Skin epidermis (tissue), 12 donors: ENCODE results near the gene TAS2R20.
A peak's percentile ranks its signal among the peaks of the same experiment; 100 is the strongest.
"Not testable (repeated sequence)": the region's sequence is repeated elsewhere in the genome, so short reads cannot be mapped to it uniquely, and the experiment has no call there.

Experiments
- H3K27ac ChIP-seq, 21 experiments: fragments of 200-600 bp; sonication (generic) in 11 of 21; one replicate each; pipeline ENCODE4 v1.5.0; 2020; ENCODE audit warnings: mild to moderate bottlenecking in 3 of 21, inconsistent platforms in 2 of 21, moderate library complexity in 2 of 21
- H3K4me3 ChIP-seq, 7 experiments: fragments of 200-600 bp; sonication (generic) in 2 of 7; one replicate each; pipeline ENCODE4 v1.5.0; 2020; ENCODE audit warnings: inconsistent platforms in 2 of 7, mild to moderate bottlenecking in 2 of 7, moderate library complexity in 1 of 7

Gene TAS2R20, protein sequence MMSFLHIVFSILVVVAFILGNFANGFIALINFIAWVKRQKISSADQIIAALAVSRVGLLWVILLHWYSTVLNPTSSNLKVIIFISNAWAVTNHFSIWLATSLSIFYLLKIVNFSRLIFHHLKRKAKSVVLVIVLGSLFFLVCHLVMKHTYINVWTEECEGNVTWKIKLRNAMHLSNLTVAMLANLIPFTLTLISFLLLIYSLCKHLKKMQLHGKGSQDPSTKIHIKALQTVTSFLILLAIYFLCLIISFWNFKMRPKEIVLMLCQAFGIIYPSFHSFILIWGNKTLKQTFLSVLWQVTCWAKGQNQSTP

GRCh38 chr12:10998204-10998603 lies at the start of gene TAS2R20:
TAS2R20 (minus strand) TSS chr12:10998304; CDS start chr12:10997875, 429 bp downstream.
- Histone ChIP-seq H3K4me3 (no peak within 1 kb of the TSS), H3K27ac (no peak within 1 kb of the TSS)

DNA sequence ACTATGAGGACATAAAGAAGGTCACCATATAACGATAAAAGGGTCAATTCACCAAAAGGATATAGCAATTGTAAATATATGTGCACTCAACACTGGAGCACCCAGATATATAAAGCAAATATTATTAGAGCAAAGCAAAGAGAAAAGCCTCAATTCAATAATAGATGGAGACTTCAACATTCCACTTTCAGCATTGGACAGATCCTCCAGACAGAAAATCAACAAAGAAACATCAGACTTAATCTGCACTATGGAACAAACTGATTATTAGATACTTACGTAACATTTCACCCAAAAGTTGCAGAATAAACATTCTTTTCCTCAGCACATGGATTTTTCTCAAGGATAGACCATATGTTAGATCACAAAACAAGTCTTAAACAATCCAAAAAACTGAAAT lies 43.3 kb upstream of the TAS2R20 start:
- H3K4me3 ChIP-seq, result not testable (repeated sequence)

GRCh38 chr12:11040162-11040561 lies 42.1 kb upstream of the TAS2R20 start:
- Histone ChIP-seq H3K27ac (no peak overlapping the region), H3K4me3 (no peak overlapping the region)

More for the DNA sequence above, 43.3 kb upstream of the TAS2R20 start:
- H3K27ac ChIP-seq, result not testable (repeated sequence)

DNA sequence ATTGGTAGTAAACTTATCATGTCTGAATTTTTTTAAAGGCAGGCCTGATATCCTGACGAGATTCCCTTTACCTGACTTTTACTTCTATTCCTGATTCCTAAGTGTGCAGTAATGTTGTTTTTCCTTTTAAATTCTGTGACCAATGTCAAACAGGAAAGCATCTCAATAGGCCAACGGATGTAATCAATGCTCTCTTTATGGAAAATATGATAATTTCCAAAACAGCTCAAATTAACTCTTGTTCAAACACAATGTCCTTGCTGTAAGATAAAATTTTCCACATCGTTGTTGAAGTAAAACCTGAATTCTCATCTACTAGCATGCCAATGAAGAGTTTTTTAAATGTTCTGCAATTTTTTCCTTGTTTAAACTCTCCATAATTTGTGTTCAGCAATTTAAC lies 41.1 kb upstream of the TAS2R20 start:
- Histone ChIP-seq H3K4me3 (no peak overlapping the region), H3K27ac (no peak overlapping the region)

DNA sequence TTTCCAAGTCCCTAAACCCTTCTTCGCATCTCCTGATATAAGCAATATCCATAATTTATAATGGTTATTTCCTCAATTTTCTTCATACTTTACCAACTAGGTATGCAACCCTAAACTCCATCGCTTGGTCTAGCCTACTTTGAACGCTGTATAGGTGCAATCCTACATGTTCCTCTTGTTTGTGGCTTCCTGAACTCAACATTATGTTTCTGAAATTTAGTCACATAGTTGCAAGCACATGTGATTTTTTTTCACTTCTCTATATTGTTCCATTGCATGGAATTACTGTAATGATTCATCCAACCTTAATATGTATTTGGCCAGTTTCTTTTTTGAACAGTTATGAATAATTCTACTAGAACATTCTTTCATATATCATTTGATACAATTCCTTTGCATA lies 35.9 kb upstream of the TAS2R20 start:
- H3K4me3 ChIP-seq, H3K27ac ChIP-seq: not testable (repeated sequence)

- H3K4me3 ChIP-seq, result no peak within 1 kb of the TSS
- H3K27ac ChIP-seq, result no peak within 1 kb of the TSS
These were observed 33.2 kb upstream of the TAS2R20 start, which contains the start of gene TAS2R31 for GRCh38 chr12:11031307-11031706. TAS2R31 (minus strand) TSS chr12:11031407; CDS start chr12:11031335, 72 bp downstream.

DNA sequence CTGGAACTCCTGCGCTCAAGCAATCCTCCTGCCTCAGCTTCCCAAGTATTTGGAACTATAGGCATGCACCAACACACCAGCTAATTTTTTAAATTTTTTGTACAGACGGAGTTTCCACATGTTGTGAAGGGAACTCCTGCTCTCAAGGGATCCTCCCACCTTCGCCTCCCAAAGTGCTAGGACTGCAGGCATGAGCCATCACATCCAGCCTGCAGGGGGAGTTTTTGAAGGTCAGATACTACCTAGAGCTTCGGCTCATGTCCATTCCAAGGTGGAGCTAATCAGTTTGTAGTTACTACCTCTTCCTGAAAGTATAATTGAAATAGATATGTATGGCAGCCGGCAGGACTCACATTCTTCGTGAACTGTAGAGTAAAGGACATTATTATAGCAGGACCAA lies 28.0 kb upstream of the TAS2R20 start:
- H3K27ac ChIP-seq, result no peak overlapping the region
- no peak overlapping the region for H3K4me3 ChIP-seq

DNA sequence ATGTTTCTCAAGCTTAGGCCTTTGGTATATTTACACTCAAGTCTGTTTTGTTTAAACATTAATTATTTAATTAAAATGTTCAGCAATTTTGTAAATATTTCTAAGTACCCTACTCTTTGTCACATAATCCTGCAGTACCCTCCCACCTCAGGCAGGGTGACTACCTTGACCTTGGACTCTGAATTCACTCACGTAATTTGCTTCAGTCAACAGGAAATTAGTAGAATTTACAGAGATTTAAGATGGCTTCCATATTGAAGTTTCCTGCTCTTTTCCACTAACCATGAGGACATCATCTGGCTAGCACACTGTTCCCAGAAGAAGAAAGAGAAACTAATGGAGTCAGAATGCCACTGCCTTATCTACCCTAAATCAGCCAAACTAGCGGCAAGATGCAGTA lies 25.3 kb upstream of the TAS2R20 start:
- Histone ChIP-seq H3K27ac (no peak overlapping the region), H3K4me3 (no peak overlapping the region)

GRCh38 chr12:11022520-11022919 lies 24.4 kb upstream of the TAS2R20 start, which contains the start of gene TAS2R19:
TAS2R19 (minus strand) TSS chr12:11022620; CDS start chr12:11022571, 49 bp downstream.
- Histone ChIP-seq H3K4me3 (no peak within 1 kb of the TSS), H3K27ac (no peak within 1 kb of the TSS)

GRCh38 chr12:11016937-11017336 lies 18.8 kb upstream of the TAS2R20 start:
- Histone ChIP-seq H3K4me3 (no peak overlapping the region), H3K27ac (no peak overlapping the region)

DNA sequence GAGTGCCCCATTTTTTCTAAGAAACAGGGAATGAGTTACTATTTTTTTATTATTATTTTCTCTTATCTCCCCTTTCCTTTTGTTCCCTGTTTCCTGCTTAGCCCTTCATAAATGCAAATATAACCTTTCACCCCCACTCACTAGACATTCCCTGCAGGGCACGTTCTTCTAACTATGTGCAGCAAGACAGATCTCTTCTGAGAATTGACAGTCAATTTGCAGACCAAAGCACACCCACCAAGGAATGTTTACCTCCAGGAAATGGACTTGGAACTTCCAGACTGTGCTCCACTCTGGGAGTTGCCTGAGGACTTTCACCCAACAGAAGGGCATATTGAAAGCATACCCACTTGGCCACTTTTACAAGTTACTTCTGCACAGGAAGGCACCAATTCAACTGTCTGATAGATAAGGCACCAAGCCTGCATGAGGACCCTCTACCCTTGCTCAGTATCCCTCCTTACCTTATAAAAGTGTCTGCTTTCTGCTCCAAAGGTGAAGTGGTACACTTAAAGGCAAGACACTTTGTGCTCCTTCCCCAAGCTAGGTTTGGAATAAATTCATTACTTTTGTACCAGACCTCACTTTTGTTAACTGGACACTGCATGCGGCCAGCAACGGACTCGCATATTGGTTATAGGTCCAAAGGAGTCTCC lies 17.8 kb upstream of the TAS2R20 start:
- Histone ChIP-seq H3K4me3 (no peak overlapping the region), H3K27ac (no peak overlapping the region)

- H3K4me3 ChIP-seq, result no peak overlapping the region
- H3K27ac ChIP-seq, result no peak overlapping the region
These were observed 16.1 kb upstream of the TAS2R20 start for GRCh38 chr12:11014234-11014633.

- Histone ChIP-seq H3K4me3 (no peak overlapping the region), H3K27ac (no peak overlapping the region)
These were observed 9.5 kb upstream of the TAS2R20 start for GRCh38 chr12:11007608-11008007.

DNA sequence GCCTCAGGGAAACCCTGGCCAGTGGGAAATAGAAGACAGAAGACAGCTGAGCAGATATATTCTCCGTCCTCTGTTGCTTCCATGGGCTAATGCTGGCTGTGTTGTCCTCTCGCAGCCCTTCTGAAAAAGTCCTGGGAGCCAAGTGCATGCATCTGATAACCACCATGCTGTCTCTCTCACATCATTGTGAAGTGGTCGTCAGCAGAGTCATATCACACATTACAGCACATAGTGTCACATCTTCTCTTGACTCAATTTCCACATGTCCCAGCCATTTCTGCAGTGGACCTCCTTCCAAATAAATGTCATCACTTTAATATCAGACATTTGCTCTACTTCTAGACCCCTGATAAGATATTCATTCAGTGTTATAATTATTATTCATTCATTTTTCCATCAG lies 3.8 kb downstream of the TAS2R20 start:
- Histone ChIP-seq H3K27ac (no peak overlapping the region), H3K4me3 (no peak overlapping the region)

GRCh38 chr12:10989107-10989506 lies 9.0 kb downstream of the TAS2R20 start:
- no peak overlapping the region for H3K27ac ChIP-seq

DNA sequence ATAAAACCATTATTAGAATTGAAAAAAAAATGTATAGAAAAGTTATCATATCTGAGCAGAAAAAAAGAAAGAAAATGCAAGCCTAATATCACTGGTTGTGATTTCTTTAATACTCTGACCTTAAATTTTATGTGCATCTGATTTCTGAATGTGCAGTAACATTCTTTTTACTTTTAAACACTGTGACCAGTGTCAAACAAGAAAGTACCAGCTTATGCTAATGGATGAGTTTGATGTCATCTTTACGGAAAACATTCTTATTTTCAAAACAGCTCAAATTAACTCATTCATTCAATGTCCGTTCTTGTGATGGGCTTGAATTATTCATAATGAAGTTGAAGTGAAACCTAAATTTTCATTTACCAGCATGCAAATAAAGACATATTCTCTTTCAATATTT lies 11.3 kb downstream of the TAS2R20 start, which contains the start of gene TAS2R50:
TSS of gene TAS2R50 (minus strand) at position 101 of the 400 bp plus-strand sequence. CDS start at position 49, 52 bp downstream.
- no peak within 1 kb of the TSS for H3K4me3 ChIP-seq

More at GRCh38 chr12:10989107-10989506, 9.0 kb downstream of the TAS2R20 start:
- H3K4me3 ChIP-seq, result no peak overlapping the region

GRCh38 chr12:10982244-10982643 lies 15.9 kb downstream of the TAS2R20 start:
- no peak overlapping the region for H3K4me3 ChIP-seq
- no peak overlapping the region for H3K27ac ChIP-seq

More for the DNA sequence above, 11.3 kb downstream of the TAS2R20 start, which contains the start of gene TAS2R50:
- no peak within 1 kb of the TSS for H3K27ac ChIP-seq

DNA sequence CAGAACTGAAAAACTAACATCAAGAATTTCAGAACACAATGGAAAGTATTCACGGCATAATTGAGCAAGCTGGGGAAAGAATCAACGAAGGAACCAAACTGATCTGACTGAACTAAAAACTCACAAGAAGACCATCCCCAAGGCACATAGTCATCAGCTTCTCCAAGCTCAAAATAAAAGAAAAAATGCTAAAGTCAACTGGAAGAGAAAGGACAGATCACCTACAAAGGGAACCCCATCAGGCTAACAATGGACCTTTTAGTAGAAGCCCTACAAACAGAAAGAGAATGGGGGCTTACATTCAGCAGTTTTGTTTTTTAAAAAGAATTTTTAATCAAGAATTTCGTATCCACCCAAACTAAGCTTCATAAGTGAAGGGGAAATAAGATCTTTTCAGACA lies 23.1 kb downstream of the TAS2R20 start:
- H3K4me3 ChIP-seq, result no peak overlapping the region
- no peak overlapping the region for H3K27ac ChIP-seq

- H3K27ac ChIP-seq, result peak overlapping the region in 2 of 21 experiments; percentile 13 to 24
These were observed 29.2 kb downstream of the TAS2R20 start for GRCh38 chr12:10968765-10969456.

DNA sequence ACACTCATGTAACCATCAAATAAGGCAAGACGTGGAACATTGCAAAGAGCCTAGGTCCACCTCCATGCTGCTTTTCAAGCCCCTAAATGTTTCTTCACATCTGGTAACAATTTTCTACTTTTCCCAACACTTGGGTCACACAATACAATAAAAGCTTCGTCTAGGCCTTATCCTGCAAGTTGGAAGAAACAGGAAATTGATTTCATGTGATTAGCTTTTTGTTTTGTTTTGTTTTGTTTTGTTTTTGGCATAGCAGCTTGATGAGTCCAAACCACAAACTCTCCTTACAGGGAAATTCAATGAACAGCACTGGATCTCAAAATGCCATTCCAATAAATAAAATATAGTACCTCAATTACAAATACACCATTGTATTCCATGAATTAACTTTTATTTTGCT lies 30.7 kb downstream of the TAS2R20 start:
- Histone ChIP-seq H3K4me3 (no peak overlapping the region), H3K27ac (no peak overlapping the region)

More at GRCh38 chr12:10968765-10969456, 29.2 kb downstream of the TAS2R20 start:
- H3K4me3 ChIP-seq, result no peak overlapping the region
